Kidney tubule cell (primary cell): ENCODE results near the gene PPM1J.
"Not testable (repeated sequence)": the region's sequence is repeated elsewhere in the genome, so short reads cannot be mapped to it uniquely, and the experiment has no call there.

Experiments used
- DNase-seq: peaks from one replicate; pipeline ENCODE4 v3.0.0-alpha.2; 2018; ENCODE audit warnings: low spot score

The PPM1J gene

GRCh38 chr1:112715264-112716053 lies at the start of gene PPM1J:
Gene PPM1J, minus strand, starts transcription at chr1:112715332. Its CDS starts 31 bp downstream, at chr1:112715301.
- DNase-seq: peak; percentile 97

GRCh38 chr1:112762541-112763500 lies 47.7 kb upstream of the PPM1J start:
- peak; percentile 67 for DNase-seq

GRCh38 chr1:112761714-112762480 lies 46.8 kb upstream of the PPM1J start:
- DNase-seq: no peak

GRCh38 chr1:112759228-112759627 lies 44.1 kb upstream of the PPM1J start:
- DNase-seq: no peak

- DNase-seq: no peak
These were observed 39.0 kb upstream of the PPM1J start for GRCh38 chr1:112754116-112754628.

DNA sequence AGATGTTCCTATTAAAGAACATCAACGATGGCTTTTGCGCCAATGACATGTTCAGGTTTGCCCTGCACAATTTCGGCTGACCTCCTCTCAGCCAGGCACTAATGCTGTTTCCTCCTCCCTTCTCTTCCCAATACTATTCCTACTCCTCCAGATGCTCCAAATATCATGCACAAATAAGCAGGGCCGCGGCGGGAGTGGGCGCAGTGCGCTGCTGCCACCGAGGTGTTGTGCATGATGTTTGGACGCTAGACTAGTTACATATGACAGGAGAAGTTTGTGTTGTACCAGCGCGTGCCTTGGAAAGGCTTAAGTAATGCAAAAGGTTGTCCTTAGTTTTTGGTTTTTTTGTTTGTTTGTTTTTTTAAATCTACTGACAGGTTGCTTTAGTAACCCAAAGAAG lies 33.3 kb upstream of the PPM1J start:
- no peak for DNase-seq

DNA sequence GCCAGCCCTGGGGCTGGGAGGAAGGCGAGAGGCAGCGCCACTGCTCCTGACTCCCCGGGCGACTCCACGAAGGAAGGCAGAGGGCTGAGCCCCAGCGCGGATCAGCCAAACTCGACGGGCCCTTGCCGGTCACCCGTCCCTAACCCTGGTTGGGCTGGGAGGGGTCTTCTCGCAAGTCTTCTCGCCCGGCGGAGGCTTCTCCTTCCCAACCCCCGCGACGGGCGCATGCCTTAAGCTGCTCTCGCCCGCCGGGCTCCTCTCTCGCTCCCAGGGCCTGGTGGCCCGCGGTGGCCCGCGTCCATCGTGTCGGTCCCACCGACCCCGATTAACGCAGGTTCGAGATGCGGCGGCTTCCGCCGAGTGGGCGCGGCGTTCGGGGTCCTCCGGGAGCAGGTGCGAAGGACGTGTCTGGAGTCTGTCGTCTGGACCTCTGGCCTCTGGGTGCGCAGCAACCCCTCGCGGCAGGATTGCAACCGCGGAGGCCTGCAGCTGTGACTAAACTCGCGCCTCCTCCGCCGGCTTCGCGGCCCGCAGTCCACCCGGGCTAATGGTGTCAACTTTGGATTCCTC lies 29.0 kb upstream of the PPM1J start:
- peak; percentile 50 for DNase-seq

- no peak for DNase-seq
These were observed 28.3 kb upstream of the PPM1J start for GRCh38 chr1:112743174-112744008.

DNA sequence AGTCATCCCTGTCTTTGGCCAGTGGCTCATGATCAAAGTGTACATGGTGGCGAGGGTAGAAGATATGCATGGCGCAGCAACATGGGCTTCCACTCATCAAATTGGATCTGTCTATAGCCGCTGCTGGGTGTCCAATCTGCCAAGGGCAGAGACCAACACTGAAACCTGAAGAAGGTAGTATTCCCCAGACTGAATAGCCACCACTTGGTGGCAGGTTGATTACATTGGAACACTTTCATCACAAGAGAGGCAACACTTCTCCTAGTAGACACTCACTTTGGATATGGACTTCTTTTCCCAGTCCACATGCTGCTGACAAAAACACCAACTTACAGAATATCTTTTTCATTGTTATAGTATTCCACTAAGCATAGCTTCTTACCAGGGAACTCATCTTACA lies 22.4 kb upstream of the PPM1J start:
- DNase-seq: no peak

DNA sequence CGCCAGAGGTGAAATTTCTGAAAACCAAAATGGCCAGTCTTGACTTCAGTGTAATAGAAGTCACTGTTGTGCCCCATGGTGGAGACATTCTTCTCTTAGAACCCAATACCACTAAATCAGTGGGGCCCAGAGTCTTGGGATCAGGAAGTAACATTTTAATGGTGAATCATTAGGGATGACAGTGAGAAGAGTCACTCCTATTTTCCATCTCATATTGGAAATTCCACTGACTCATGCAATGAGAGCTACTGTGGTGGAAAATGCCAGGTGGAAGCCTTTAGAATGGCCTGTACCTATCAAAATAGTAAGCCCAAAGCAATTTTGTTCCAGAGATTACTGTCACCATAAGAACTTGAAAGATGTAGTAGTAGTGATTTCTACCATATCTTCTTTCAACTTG lies 20.6 kb upstream of the PPM1J start:
- peak; percentile 97 for DNase-seq

DNA sequence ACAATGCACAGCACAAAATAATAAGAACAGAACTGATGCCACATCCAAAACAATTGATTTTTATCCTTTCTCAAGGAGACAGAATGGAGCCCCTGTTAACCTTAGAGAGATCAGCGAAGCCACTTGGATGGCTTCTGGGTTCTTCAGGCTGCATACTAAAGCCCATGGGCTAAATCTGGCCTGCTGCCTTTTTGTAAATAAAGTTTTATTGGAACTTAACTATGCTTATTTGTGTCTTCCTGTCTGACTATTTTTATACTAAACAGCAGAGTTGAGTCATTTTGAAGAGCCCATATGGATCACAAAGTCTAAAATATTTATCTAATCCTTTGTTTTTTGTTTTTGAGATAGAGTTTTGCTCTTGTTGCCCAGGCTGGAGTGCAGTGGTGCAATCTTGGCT lies 16.3 kb upstream of the PPM1J start:
- no peak for DNase-seq

DNA sequence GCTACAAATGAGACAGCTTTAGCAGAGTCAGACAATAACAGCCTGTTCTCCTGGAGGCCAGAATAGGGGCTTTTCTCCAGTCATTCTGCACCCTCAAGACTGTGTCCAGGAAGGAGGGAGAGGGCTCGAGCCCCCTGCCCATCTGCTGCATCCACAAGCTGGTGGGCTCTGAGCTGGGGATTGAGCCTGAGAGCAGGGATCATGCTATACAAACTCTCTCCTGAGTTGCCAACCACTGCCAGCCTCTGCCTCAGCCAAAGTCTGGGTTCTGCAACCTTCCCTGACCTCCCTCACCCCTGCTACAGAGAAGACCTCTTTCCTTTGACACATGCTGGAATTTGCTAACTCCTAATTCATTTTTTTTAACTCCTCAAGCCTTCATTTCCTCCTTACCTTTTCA lies 14.8 kb upstream of the PPM1J start:
- no peak for DNase-seq

- not testable (repeated sequence) for DNase-seq
These were observed 13.9 kb upstream of the PPM1J start for GRCh38 chr1:112729011-112729410.

DNA sequence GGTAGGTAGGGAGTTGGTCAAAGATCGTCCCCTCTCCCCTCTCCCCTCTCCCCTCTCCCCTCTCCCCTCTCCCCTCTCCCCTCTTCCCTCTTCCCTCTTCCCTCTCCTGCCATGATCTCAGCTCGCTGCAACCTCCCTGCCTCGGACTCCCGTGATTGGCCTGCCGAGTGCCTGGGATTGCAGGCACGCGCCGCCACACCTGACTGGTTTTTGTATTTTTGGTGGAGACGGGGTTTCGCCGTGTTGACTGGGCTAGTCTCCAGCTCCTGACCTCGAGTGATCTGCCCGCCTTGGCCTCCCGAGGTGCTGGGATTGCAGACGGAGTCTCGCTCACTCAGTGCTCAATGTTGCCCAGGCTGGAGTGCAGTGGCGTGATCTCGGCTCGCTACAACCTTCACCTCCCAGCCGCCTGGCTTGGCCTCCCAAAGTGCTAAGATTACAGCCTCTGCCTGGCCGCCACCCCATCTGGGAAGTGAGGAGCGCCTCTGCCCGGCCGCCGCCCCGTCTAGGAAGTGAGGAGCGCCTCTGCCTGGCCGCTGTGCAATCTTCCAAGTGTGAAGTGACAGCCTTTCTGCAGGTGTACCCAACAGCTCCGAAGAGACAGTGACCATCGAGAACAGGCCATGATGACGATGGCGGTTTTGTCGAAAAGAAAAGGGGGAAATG lies 13.3 kb upstream of the PPM1J start:
- DNase-seq: not testable (repeated sequence)

DNA sequence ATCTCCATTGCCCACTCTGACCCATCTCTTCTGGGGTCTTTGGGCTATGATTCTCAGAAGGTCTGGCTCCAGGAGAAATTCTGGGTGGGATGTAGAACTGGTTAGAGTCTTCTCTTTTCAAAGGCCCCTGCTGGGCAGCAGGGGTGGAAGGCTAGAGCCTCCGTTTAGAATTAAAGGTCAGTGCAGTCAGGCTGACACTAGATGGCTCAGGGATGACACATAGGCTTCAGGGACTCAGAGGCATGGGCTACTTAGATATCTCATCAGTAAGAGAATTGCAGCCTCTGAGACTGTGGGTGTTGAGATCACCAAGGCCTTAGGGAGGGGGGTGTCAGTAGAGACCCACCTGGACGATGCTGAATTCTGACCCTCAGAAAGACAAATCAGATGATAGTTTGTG lies 12.6 kb upstream of the PPM1J start:
- peak; percentile 61 for DNase-seq

DNA sequence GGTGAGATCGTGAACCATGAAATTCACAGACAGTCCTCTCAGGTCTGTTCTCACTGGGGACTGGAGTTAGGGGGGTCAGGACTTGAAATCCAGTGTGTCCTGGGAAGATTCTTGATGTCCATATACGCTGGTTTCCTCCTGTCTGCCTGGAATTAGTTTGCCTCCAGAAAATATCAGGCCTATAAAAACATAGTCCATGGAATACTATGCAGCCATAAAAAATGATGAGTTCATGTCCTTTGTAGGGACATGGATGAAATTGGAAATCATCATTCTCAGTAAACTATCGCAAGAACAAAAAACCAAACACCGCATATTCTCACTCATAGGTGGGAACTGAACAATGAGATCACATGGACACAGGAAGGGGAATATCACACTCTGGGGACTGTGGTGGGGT lies 9.1 kb upstream of the PPM1J start:
- not testable (repeated sequence) for DNase-seq

- DNase-seq: peak; percentile 29
These were observed 8.3 kb upstream of the PPM1J start for GRCh38 chr1:112723511-112723839.

DNA sequence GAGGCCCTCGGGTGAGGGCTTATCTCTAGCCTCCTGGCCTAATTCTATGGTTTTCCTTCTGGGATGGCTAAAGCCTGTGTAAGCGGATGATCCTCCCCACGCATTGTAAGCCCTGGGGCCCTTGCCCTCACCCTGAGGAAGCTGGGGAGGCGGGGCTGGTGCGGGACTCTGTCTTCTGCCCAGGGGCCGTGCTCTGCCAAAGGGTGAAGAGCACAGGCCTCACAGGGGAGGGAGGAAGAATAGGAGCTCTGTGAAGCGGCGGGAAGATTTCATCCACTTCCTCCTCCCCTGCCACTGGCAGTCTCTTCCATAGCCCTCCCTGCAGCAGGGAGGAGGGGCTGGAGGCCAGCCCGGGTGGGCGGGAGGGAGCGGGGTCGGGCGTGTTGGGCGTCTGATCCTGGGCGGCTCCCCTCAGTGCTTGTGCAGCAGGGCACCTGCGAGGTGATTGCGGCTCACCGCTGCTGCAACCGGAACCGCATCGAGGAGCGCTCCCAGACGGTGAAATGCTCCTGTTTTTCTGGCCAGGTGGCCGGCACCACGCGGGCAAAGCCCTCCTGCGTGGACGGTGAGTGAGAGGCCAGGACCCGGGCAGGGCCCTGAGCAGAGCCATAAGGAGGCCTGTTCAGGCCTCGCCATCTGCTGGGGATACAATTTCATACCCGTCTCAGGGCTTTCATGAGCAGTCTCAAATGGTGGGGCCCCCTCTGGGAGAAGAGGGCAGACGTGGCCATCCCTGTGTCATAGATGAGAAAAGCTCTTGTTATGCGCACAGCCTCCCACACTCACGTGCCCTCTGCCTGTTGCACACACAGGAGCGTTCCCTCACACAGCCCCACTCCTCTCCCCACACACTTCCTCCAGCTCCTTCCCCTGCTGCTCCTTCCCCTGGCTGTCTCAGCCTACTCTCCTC lies 7.7 kb upstream of the PPM1J start:
- DNase-seq: no peak

GRCh38 chr1:112721966-112722524 lies 6.9 kb upstream of the PPM1J start:
- DNase-seq: peak; percentile 60
